GM10248 (cell line): Measurements from ENCODE around the gene METTL1.

Experiments used
- CTCF ChIA-PET: fragments of 300-600 bp; sonication (Branson Sonifier 250); formaldehyde crosslinking; extraction: SDS; loops from one replicate; lab custom pipeline; 2021; ENCODE audit warnings: antibody characterized with exemption; lab: Yijun Ruan, JAX
- POLR2A ChIA-PET: fragments of 350-650 bp; sonication (Branson Sonifier 250); formaldehyde crosslinking; extraction: SDS; loops from one replicate; lab custom pipeline; 2020; ENCODE audit warnings: antibody characterized with exemption; lab: Yijun Ruan, JAX
- DNase-seq: peaks from one replicate; pipeline ENCODE4 v3.0.0; 2012; ENCODE audit errors: extremely low spot score
- CTCF ChIP-seq: IDR thresholded peaks from 2 replicates; pipeline ENCODE4 v1.5.1; 2012; ENCODE audit warnings: mild to moderate bottlenecking, low read depth; ENCODE audit errors: extremely low read depth, missing control alignments, control extremely low read depth

The METTL1 gene

GRCh38 chr12:57757771-57758170, 14.1 kb downstream of the METTL1 start:
- no peak for TF ChIP-seq CTCF
- ChIA-PET POLR2A (no interaction called here), CTCF (interaction anchor here (2.2 to 2.4 kb wide), 3 partner anchors 10 to 45 kb away, joined by 8 to 61 read pairs (median 20); partner anchors contain the start of genes CYP27B1, EEF1AKMT3 and METTL1)
- DNase-seq = no peak

- DNase-seq = peak; percentile 84
- TF ChIP-seq CTCF = peak; percentile 86
- CTCF ChIA-PET = interaction anchor here (0.6 to 2.4 kb wide), 36 partner anchors 8 to 517 kb away, joined by 3 to 61 read pairs (median 5); partner anchors contain the start of genes AVIL, B4GALNT1, CYP27B1 and EEF1AKMT3
- POLR2A ChIA-PET = no interaction called here
These were observed 15.2 kb downstream of the METTL1 start for GRCh38 chr12:57756406-57757341.

GRCh38 chr12:57755454-57756372, 16.2 kb downstream of the METTL1 start:
- ChIA-PET CTCF (interaction anchor here (0.7 to 2.4 kb wide), 31 partner anchors 8 to 297 kb away, joined by 3 to 61 read pairs (median 5); partner anchors contain the start of genes AVIL, CYP27B1, EEF1AKMT3 and GLI1), POLR2A (no interaction called here)
- no peak for DNase-seq
- no peak for TF ChIP-seq CTCF

GRCh38 chr12:57755194-57755453, 16.8 kb downstream of the METTL1 start:
- ChIA-PET CTCF (interaction anchor here (1.3 to 2.4 kb wide), 2 partner anchors 148 to 150 kb away, joined by 3 to 12 read pairs; no protein-coding TSS in a partner anchor), POLR2A (no interaction called here)
- no peak for DNase-seq
- no peak for TF ChIP-seq CTCF

- ChIA-PET CTCF (interaction anchor here (0.9 to 2.4 kb wide), 5 partner anchors 10 to 268 kb away, joined by 3 to 12 read pairs (median 3); partner anchors contain the start of gene TSPAN31), POLR2A (no interaction called here)
- TF ChIP-seq CTCF = no peak
- DNase-seq = peak; percentile 86
These were observed 17.3 kb downstream of the METTL1 start, which contains the start of gene MARCHF9 for GRCh38 chr12:57754411-57755193. Gene MARCHF9 (plus strand): TSS chr12:57755103. CDS start chr12:57755529, 426 bp downstream.
